Peyer's patch (tissue), 4 donors: ENCODE data around the gene SLBP.

Experiments used
- CTCF ChIP-seq, 6 experiments: fragments of 450-650 bp in 4 of 6; fragments of 200-600 bp in 2 of 6; sonication (generic) in 1 of 6; IDR thresholded peaks; one replicate each; pipeline ENCODE4 v1.5.1; 2017 to 2019; ENCODE audit warnings: antibody characterized with exemption in 6 of 6, mild to moderate bottlenecking in 3 of 6, moderate library complexity in 1 of 6
- POLR2A ChIP-seq, 2 donors: fragments of 450-650 bp; IDR thresholded peaks; one replicate each; pipeline ENCODE4 v1.5.1; 2017; ENCODE audit warnings: antibody characterized with exemption in 2 of 2, mild to moderate bottlenecking in 2 of 2, moderate library complexity in 2 of 2

GRCh38 chr4:1731180-1731579, 19.1 kb upstream of the SLBP start:
- TF ChIP-seq CTCF (IDR thresholded peaks at IDR 0.05) (no peak), POLR2A (IDR thresholded peaks at IDR 0.05) (no peak)
